ENCODE results near the gene DLX1.
A peak's percentile ranks its signal among the peaks of the same experiment; 100 is the strongest.

DLX1 gene

DNA sequence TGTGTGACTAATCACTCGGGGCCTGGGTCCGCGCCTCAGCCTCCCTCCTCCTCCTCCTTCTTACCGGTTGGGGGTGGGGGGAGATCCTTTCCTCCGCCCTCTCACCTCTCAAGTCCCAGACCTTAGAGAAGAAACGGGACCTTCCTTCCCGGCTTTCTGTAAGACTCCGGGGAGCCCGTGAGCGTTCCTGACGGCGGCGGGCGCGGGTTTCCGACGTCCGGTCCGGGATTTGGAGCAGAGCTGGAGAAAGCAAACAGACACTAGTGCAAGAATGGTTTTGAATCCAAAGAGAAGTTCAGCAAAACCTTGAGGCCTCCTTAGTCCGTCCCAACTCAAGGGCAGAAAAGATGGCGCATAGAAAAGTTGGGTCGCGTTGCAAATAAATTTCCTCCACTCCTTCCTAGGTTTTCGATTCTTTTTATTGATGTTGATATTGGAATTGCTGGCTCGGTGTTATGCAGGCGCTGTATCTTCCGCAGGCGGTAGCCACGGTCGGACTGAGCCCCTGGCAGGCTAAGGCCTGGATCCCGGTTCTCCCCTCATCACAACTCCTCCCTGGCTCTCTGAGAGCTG lies 2.0 kb downstream of the DLX1 start:
- DNase-seq (ENCODE audit: low read depth): no peak

DNA sequence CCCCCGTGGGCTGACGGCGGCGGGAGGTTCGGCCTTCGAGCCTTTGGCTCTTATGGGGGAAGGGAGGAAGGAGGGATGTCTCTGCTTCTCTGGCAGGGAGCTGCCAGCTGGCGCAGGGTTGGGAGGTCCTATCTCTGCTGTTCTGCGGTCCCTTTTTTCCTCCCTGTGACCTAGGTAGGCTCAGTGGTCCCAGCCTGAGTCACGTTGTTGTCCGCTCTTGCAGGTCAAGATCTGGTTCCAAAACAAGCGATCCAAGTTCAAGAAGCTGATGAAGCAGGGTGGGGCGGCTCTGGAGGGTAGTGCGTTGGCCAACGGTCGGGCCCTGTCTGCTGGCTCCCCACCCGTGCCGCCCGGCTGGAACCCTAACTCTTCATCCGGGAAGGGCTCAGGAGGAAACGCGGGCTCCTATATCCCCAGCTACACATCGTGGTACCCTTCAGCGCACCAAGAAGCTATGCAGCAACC lies 2.5 kb downstream of the DLX1 start:
- no peak for DNase-seq (ENCODE audit: low read depth)

DNA sequence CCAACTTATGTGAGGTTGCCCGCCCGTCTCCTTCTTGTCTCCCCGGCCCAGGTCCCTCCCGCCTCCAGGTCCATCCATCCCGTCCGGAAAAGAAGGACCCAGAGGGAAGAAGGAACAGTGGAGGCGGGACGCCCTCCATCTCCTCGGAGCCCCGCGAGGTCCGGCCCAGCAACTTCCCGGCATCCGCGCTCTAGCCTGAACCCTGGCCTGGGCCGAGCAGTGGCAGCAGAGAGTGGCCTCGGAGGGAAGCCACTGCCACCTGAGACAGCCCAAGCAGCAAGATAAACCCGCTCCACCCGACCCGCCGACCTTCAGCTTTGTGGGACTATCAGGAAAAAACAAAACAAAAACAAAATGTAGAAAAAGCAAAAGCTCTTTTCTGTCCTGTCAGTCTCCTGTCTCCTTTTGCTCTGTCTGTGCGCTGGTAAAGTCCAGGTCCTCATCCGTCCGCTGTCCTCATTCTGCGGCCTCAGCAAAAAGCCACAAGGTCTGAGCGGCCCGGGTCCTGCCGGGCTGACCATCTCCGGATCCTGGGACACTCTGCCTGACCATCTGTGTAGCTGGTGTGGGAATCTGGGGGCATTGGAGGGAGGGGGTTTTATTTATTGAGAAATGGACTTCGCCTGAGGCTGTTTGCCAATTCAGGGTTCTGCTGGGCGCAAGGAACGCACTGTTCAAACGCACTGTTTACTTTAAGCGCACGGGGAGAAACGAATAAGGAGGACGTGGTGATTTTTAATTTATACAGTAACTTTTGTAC lies 3.1 kb downstream of the DLX1 start:
- DNase-seq (ENCODE audit: low read depth): no peak

DNA sequence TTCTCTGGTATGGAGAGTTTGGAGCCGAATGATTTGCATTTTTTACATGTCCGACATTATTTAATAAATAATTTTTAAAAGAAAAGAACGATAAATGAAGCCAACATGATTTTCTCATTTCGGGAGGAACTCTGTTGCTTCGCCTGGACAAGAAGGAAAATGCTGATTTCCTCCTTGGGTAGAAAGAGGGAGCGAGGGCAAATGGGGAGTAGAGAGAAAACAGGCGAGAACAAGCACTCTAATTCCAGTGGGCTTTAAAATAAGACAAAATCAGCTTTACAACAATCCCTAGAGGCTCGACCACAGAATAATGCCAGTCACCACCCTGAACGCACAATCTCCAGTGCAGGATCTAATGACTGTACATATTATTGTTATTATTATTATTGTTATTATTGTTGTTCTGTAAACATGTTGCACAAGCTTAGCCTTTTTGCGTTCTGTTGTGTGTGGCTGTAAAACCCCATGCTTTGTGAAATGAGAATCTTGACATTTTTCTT lies 3.7 kb downstream of the DLX1 start:
- DNase-seq (ENCODE audit: low read depth): no peak

DNA sequence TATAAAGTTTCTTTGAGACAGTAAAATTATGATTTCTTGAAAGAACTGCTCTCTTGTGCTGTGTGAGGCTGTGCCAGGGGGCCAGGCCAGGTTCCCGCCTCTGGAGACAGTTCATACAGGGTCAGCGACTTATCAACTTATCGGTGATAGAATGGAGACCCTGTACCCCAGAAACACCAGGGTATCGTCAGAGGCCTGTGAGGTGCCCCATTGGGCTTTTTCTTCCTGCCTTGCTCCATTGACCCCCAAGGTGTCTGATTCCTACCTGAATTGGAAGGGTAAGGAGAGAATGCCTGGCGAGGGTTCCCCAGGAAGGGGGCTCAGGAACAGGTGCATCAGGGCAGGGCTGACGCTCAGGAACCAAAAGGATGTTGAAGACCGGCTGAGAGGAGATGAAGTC lies 4.3 kb downstream of the DLX1 start:
- DNase-seq (ENCODE audit: low read depth): no peak

DNA sequence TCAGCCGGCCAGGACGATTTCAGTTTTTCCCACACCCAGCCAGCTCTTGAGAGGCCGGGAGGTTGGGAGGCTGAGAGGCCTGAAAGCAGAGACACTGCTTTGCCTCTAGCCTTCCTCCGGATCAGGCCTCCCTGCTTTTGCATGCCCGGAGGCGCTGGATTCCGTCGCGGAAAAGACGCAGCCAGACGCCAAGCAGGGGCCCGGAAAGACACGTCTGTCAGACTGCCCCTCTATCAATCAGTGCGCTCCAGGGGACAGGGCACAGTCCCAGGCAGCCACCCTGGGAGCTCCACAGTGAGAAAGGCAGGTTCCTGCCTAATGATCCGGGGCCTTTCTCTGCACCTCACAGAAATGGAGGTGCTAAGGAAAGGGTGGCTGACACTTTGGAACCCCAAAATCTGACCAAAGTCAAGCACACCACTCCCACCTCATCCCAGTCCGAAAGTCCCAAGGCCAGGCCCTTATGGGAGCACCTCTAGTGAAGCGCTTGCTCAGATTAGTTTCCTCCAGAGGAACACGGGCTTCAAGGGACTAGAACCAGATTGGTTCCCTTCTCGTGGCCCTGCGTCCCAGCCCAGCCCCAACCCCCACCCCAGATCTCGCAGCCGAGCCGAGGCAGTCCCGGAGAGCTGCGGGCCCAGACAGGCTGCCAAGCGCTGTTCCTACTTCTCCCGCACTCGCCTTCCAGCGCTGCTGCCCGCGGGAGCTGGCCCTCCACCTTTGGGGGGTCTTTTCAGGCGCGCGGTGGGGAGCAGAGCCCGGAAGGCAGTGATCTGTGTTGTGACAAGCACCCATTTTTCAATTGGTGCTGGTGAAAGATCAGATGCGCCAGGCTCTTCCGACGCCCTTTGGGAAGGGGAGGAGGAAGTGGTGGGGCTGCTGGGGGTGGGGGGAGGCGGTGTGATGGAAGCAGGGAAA lies 5.0 kb downstream of the DLX1 start:
- DNase-seq (ENCODE audit: low read depth): no peak

DNA sequence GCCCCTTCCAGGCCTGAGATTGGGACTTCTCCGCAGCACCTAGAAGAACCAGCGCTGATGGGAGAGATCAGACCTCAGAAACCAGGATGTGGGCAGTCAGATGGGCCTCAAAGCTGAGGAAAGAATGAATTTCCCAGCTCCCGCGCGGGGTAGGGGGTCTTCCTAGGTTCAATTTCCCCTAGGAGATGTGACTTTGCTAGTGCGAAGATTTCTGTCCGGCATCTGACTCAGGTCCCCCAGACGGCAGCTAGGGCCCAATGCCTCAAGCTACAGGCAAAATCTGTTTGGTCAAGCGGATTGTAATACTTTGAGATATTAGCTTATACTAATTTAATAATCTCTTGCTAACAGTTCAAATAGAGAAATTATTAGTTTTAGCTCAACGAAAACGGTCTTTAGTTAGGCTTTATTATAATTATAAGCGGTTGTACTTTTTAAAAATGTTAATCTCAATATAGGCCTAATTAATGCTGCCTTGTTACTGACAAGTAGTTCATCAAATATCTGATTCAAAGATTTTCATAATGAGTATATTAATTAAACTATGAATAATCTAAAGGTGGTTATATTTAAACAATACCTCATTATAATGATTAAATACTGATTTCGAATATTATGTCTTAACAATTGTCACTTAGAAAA lies 5.8 kb downstream of the DLX1 start:
- DNase-seq (ENCODE audit: low read depth): no peak

DNA sequence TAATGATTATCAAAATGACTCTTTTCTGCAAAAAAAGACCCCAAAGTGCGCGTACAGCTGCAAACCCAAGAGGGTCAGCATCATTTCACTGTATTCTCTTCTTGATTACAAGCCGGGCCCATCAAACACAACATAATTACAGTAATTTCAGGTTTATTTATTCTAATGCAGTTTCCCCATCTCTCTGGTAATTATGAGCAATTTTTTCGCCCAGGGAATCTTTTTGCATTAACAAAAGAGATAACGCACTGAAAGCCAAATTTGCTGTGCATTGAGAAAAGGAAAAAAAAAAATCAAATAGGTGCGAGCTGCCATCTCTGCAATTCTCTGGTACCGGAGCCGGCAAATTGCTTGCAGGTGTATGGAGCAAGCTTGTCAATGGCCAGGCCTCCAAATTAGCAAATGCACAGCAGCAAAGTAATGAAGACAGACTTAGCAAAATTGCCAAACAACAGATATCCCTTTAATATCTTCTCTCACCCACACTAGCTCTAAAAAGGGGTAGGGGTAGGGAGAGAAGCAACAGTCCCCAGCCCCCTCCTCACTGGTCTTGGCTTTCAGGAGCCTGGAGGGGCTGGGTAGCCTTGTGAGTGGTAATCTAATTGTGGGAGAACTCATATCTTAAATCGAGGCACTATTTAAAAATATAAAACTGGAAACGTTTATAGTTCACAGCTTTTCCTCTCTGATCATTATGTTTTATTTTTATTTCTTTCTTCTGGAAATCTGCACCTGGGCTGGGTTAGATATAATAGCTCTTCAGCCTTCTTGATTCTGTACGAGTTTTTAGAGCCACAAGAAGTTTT lies 6.7 kb downstream of the DLX1 start:
- DNase-seq (ENCODE audit: low read depth): no peak

DNA sequence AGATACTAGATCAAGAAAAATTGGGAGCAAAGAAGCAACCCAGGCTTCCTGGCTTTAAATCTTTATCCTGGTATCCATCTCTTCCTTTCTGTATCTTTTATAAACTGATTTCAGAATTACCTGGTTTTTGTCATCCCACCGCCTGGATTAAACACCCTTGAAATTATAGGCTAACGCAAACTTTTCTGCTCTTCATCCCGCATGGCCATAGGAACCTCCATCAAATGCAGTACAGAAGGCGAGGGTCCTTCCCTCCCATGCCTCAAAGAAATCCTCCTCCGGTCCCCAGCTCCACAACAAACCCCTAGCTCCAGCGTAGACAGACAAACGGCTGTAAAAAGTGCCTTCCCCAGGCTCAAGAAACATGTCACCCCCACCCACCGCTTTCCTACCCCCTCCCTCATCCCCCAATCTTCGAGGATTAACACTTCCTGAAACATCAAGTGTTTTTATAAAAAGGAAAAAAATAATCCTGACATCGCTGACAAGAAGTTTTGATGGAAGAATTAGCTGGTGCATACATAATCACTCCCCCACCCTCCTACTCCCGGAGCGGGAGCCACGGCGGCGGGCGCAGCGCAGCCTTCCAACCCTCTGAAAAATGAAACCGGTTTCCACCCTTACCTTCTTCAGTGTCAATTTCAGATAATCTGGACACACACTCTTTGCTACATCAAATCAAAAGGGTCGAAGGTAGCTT lies 7.6 kb downstream of the DLX1 start:
- no peak for DNase-seq (ENCODE audit: low read depth)

DNA sequence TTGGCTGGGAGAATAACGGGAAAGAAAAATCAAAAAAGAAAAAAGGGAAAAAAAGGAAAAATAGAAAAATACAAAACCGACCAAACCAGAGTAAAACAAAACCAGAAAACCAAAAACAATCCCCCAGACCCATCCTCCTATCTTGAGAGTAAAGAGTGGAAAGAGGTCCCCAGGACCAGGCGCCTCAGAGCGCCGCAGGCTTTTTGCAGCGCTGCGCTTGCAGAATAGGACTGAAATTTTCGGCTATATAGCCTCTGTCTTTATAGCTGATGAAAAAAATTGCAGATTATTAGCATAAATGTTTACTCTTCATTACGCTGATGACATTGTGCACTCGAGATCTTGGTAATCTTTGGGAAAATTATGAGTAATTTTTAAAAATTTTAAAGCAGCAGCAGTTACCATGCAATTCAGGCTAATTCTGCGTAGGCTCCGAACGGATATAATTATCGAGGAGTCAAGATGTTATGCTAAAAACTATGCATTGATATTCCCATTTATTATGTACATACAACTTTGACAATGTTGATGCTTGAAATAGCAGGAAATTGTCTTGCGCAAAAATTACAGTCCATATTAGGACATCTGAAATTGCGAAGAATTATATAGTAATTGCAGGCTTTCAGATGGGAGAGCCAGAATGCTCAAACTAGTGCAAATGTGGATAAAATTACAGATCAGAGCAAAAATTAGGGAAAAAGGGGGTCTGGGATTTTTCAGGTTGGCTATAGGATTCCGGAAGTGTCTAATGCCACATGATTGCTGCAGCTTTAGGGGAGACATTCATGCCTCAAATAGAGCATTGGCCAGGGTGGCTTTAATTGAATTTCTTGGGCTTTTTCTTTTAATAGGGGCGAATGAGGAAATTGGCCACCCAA lies 8.3 kb downstream of the DLX1 start:
- no peak for DNase-seq (ENCODE audit: low read depth)

DNA sequence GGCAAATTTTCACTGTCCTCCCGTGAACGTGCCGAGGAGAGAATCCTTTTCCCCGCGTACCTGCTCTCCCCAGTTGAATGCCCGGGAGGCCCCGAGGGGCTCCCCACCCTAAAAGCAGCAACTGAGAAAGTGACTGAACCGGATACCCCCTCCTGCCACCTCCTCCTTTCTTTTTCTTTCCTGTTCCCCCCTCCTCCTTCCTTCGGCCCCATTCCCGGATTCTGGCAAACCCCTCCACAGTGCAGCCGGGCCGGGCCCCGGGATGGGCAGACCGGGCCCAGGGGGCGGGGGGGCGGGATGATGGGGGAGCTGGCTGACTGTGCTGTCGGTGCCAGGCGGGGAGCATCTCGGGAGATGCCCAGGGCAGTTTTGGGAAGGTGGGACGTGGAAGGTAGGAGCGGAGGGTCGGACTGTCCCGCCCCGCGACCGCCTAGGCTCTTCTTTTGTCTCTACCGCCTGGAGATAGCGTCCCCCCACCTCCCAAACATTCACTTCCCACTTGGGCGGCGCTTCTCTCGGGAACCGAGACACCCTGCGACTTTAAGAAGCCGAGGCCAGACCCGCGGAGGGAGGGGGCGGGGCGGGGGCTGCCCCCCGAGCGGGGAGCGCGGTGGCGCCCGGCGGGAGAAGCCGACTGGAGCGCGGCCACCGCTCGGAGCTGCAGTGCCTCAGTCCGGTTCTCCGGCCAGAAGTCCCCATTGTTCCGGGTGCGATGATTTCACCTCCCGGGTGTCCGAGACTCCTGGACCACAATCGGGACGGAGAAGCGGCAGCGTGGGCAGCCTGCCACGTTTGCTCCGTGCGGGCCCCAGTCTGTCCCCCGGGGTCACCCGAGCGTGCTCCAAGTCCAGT lies 9.2 kb downstream of the DLX1 start:
- no peak for DNase-seq (ENCODE audit: low read depth)

DNA sequence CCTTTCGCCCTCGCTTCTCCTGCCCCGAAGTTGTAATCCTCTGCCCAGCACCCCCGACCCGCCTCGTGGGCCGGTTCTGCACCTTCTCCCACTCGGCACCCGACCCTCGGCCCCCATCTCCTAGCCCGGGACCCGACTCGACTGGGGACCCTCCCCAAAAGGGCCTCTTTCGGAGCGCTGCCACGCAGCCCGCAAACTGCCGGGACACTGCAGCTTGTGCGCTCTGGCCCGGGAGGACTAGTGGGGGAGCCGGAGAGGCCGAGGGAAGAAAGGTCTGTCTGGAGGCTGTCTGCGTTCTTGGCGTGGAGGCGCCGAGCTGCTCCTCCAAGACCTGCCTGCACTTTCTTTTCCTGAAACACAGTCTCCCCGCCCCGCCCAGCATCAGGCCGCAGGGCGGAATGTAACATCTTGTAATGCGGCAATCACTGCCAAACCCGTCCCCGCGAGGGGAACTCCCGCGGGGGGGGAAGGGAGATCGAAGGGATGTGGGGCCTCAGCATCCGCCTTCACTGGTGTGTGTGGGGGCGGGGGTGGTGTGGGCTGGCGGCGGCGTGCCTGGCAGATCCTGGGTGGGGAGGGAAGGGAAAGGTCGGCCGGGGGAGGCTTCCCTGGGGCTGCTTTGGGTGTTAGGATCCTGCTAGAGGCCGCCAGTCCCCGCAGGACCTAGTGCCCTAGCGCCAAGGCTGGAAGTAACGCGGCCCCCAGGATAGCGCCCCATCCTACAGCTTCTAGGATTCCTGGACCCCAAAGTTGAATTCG lies 10.0 kb downstream of the DLX1 start:
- peak; percentile 64 for DNase-seq (ENCODE audit: low read depth)

DNA sequence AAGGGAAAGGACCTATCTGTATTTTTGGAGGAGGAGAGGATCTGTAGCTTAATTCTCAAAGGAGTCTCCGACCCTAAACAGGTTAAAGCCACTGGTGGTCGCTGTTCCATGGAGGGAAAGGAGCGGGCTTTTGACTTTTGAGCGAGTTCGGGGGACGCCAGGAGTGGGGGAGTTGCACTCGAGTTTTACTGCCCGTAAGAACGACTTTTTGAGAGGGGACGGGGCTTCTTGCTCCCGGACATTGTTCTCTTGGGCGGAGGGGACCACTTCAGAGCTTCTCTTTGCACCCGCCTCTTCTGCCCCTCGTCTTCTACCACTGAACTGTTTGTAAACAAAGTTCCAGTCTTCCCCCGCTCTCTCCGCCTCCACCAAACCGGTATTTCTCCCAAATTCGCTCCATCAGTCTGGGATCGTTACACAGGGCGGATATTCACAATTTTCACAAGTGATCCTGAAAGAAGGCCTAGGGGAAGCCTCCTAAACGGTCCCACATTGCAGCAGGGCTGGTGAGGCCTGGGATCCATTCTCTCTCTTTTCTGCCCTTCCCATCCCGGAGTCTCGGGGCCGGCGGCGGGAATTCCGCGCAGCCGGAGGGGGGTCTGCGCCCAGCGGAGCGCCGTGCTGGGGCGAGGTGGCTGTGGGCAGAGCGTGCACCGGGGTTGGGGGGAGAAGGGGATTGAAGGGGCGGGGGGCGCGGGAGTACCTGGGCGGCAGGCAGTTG lies 10.8 kb downstream of the DLX1 start:
- no peak for DNase-seq (ENCODE audit: low read depth)

DNA sequence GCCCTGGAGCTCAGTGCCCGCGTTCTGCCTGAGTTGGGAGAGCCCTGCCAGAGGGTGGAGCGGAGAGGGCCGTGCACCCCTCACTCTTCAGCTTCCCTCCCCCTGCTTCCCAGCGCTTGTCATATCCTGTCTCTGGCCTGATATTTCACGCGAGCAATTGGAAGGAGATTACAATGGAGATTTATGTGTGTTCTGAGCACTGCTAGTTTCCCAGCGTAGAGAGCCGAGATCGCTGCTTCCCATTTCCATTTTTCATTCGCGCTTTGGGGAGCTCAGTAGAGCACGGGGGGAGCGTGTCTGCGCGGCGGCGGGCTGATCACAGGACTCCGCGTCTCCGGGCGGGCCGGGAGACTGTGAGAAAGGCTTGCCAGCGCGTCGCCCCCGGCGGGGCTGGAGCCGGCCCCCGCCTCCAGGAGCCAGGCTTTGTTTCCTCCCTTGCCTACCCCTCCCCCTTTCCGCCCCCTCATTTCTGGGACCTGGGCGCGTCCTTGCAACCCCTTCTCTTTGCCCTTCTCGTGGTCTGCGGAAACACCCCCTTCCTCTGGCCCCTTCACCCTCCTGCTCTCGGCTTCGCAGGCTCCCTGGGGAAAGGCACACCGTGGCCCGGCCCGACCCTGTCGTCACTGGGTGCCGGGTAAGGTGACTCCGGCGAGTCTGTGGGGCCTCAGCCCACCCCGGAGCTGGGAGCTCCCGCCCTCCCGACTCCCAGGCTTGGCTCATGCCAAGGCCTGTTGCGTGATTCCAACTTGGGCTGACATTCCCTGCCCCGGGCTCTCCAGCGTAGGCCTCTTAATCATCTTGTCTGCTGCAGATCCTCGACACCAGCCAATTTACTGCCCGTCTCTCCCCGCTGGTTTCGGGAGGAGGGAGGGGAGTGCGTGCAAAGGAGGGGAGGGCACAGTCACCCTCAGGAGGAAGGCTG lies 11.6 kb downstream of the DLX1 start:
- no peak for DNase-seq (ENCODE audit: low read depth)

DNA sequence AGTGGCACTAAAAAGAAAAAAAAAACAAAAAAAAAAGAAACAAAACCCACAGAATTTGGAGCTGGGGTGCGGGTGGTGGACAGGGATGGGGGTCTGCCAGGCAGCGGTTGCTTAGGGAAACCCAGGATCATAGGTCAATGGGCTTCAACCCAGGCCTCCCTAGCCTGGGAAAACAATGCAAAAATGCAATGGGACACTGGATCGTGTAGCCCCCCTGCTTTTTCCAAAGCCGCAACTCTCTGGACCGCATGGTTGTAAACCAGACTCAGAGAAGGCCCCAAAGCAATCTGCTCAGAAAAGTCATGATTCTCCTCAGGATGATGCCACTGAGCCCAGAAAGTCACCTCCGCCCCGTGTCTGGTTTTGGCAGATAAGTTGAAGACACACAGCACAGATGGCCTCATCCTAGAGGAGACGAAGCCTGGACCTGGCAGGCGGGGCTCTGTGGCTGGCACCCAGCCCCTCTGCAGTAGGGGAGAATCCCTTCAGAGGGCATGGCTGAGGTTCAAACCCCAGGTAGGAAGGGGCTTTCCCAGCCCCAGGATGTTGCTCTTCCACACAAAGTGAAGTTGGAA lies 12.3 kb downstream of the DLX1 start:
- no peak for DNase-seq (ENCODE audit: low read depth)

DNA sequence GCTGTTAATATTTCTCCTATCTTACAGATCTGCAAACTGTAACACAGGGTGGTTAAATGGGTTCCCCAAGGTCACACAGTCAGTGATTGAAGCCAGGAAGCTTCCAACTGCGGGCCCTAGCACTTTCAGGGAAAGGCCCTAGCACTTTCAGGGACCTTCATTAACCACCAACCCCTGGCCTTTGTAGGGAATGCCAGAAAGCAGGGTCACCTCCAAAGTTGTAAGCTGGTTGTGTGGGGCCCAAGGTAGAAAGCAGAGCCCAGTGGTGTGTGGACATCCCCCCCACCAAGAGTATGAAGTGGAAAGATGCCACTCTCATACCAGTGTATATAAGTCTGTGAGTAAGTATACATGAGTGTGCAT lies 13.0 kb downstream of the DLX1 start:
- no peak for DNase-seq (ENCODE audit: low read depth)
